GM12873 (cell line): ENCODE results near the gene COG5.

Experiments
- CTCF ChIP-seq: IDR thresholded peaks from 2 replicates; pipeline ENCODE4 v1.5.1; 2012; ENCODE audit warnings: low read depth, mild to moderate bottlenecking, moderate library complexity, low read length, control low read depth; ENCODE audit not compliant: insufficient read depth; ENCODE audit errors: missing control alignments

The COG5 gene

GRCh38 chr7:107233981-107234380, 329.7 kb downstream of the COG5 start:
- TF ChIP-seq CTCF: no peak

DNA sequence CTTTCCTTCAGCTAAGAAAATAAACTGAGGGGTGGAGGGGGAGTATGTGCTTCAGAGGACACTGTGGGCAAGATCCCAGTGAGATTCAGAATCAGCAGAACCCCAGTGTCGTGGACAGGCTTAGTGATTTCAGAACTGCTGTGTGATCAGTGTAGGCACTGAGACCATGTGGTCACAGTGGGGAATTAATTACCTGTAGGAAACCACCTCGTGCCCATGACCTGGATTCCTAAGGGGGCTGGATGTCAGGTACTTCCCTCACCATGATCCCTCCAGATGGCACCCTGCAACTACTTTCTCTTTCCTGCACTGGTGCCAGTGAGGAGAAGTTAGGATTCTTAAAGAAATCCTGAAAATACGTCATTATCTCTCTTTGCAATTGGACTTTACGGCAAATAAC, 330.5 kb downstream of the COG5 start:
- no peak for TF ChIP-seq CTCF

- TF ChIP-seq CTCF: no peak
Measured at GRCh38 chr7:107232568-107233090, 331.1 kb downstream of the COG5 start.

- TF ChIP-seq CTCF: no peak
Measured at GRCh38 chr7:107230334-107230733, 333.4 kb downstream of the COG5 start.

DNA sequence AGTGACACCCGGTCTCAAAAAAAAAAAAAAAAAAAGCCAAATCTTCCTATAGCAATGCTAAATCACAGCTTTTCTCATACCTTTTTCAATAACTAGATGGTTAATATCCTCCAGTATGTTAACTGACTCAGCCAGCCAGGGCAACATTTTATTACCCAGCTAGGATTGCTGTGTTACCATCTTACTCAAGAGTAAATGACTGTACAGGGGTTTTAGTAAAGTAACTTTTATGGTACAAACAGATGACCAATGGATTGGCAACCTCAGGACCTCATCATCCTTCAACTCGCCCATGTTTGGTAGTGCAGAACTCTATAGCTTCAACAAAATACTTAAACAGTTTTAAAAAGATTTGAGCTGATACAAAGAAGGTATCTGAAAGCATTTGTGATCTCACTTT, 335.4 kb downstream of the COG5 start:
- no peak for TF ChIP-seq CTCF

GRCh38 chr7:107224374-107225223, 339.1 kb downstream of the COG5 start:
- TF ChIP-seq CTCF: no peak

DNA sequence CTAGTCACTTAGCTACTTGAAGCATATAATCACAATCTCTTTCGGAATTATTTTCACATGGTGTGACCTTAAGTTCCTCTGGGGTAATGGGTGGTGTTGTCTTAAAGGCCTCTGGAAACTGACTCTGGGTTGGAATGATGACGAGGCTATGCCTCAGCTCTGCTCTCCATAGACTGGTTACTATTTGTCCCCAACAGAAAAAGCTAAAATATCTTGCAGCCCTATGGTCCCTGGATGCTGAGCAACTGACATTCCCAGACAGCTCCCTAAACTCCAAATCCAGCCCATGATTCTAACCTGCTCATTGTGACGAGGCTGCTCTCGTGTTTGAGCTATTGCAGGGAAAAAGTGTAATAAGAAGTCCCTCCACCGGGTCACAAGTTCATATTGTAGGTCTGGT, 343.4 kb downstream of the COG5 start:
- no peak for TF ChIP-seq CTCF
